Transverse colon (tissue), 4 donors: ENCODE results near the gene RASGRP2. TPM values are rescaled to one million over a fixed set of nuclear protein-coding genes. Genes with fewer than 3 reads are reported as not detected.

ENCODE experiments used
- DNase-seq: peaks from one replicate; pipeline ENCODE4 v3.0.0-alpha.2; 2019
- H3K27ac ChIP-seq, 4 donors: fragments of 200-600 bp; sonication (generic); 2 replicates each; pipeline ENCODE4 v1.5.1; 2016 to 2018; ENCODE audit warnings: inconsistent platforms in 4 of 4
- H3K27me3 ChIP-seq: fragments of 200-600 bp; sonication (generic); 2 replicates; pipeline ENCODE4 v1.5.1; 2017; ENCODE audit warnings: inconsistent platforms
- H3K36me3 ChIP-seq, 4 donors: fragments of 200-600 bp; sonication (generic); 2 replicates each; pipeline ENCODE4 v1.5.1; 2017 to 2019; ENCODE audit warnings: inconsistent platforms in 4 of 4
- H3K4me1 ChIP-seq, 4 donors: fragments of 200-600 bp; sonication (generic); 2 replicates each; pipeline ENCODE4 v1.5.1; 2017 to 2020; ENCODE audit warnings: inconsistent platforms in 4 of 4
- H3K4me3 ChIP-seq, 4 donors: fragments of 200-600 bp; sonication (generic); 1 replicate in 1 of 4; 2 replicates in 3 of 4; pipeline versions ENCODE4 v1.5.1 to v1.6.1; 2017 to 2019; ENCODE audit warnings: inconsistent platforms in 4 of 4
- H3K9me3 ChIP-seq, 2 donors: fragments of 200-600 bp; sonication (generic); 2 replicates each; pipeline ENCODE4 v1.5.1; 2017 to 2019; ENCODE audit warnings: inconsistent platforms in 2 of 2
- CTCF ChIP-seq, 5 experiments: fragments of 200-600 bp in 3 of 5; fragments of 450-650 bp in 2 of 5; sonication (generic) in 3 of 5; IDR thresholded peaks; 1 replicate in 2 of 5; 2 replicates in 3 of 5; pipeline ENCODE4 v1.5.1; 2016 to 2017; ENCODE audit warnings: antibody characterized with exemption in 5 of 5, inconsistent platforms in 3 of 5, mild to moderate bottlenecking in 2 of 5, moderate library complexity in 1 of 5
- EP300 ChIP-seq: sonication (generic); formaldehyde crosslinking; IDR thresholded peaks from one replicate; pipeline ENCODE4 v1.6.1; 2017; ENCODE audit warnings: antibody characterized with exemption, low read depth
- POLR2A ChIP-seq: fragments of 450-650 bp; IDR thresholded peaks from one replicate; pipeline ENCODE4 v1.6.1; 2016; ENCODE audit warnings: antibody characterized with exemption, mild to moderate bottlenecking, moderate library complexity
- POLR2AphosphoS5 ChIP-seq, 3 donors: sonication (generic); formaldehyde crosslinking; IDR thresholded peaks; one replicate each; pipeline ENCODE4 v1.6.1; 2016; ENCODE audit warnings: antibody characterized with exemption in 3 of 3
- WGBS, 2 donors: methylation state at CpG; one replicate each; pipeline ENCODE4 v1.1.5; 2018; ENCODE audit warnings: low coverage in 1 of 2; 5-methylcytosine and 5-hydroxymethylcytosine counted together
- in situ Hi-C, 4 donors: fragments of 200-750 bp; cut with MboI; loops; one replicate each; pipeline versions ENCODE4 v1.15.0 to v1.15.1; 2017; ENCODE audit warnings: low sequenced_read_pairs in 3 of 4, low pct_ligation_motif_present in 1 of 4, low pct_unique_long_range_greater_than_20kb in 1 of 4
- intact Hi-C: fragments of 100-400 bp; cut with DNase I; formaldehyde crosslinking; loops from one replicate; pipeline ENCODE4 v1.15.1; 2023; ENCODE audit warnings: low total_unique reads
- total RNA-seq, 4 donors: library from RNA; depleted of rRNA; stranded (reverse); fragments of >200 nt; gene quantifications; one replicate each; pipeline ENCODE4 v1.1.0, GENCODE V29; 2016

RASGRP2 gene
- total RNA-seq, 4 donors from 2014 or later: 12.1 to 24.3 (median 17.3) TPM

GRCh38 chr11:64747961-64748665, 4.2 kb upstream of the RASGRP2 start:
- WGBS, 2 donors: 76 to 84% methylated on average over 2 to 15 of the region's 15 CpGs
- no peak overlapping the region for H3K4me3 ChIP-seq
- no peak for DNase-seq
- TF ChIP-seq EP300 (no peak), CTCF (IDR thresholded peaks at IDR 0.05) (no peak), POLR2AphosphoS5 (IDR thresholded peaks at IDR 0.05) (no peak), POLR2A (no peak)
- no peaks in the 10 kb centered on the region for H3K9me3 ChIP-seq
- peak overlapping the region in 3 of 4 donors; percentile 4 to 85 (median 30) for H3K27ac ChIP-seq
- H3K36me3 ChIP-seq: no peaks in the 10 kb centered on the region
- in situ Hi-C loops (no loop called here), intact Hi-C loops (no loop called here)
- H3K27me3 ChIP-seq: peaks cover 29% of the 10 kb centered on the region
- H3K4me1 ChIP-seq: peaks cover 0 to 29% (median 19%) of the 10 kb centered on the region in 4 donors

GRCh38 chr11:64746486-64746885, 2.5 kb upstream of the RASGRP2 start:
- no peak for DNase-seq
- in situ Hi-C loops (no loop called here), intact Hi-C loops (no loop called here)
- Histone ChIP-seq H3K4me3 (no peak overlapping the region), H3K9me3 (no peaks in the 10 kb centered on the region), H3K27me3 (peaks cover 45% of the 10 kb centered on the region), H3K27ac (peak overlapping the region; percentile 85 to 95 (median 88)), H3K36me3 (no peaks in the 10 kb centered on the region), H3K4me1 (peaks cover 6 to 41% (median 34%) of the 10 kb centered on the region in 4 donors)
- TF ChIP-seq POLR2AphosphoS5 (IDR thresholded peaks at IDR 0.05) (no peak), EP300 (no peak), CTCF (IDR thresholded peaks at IDR 0.05) (no peak), POLR2A (no peak)
- WGBS, 2 donors: 20 to 84% methylated on average over 1 to 10 of the region's 10 CpGs

- DNase-seq: peak; percentile 77
- in situ Hi-C loops (no loop called here), intact Hi-C loops (no loop called here)
- H3K27ac ChIP-seq: peak overlapping the region; percentile 85 to 95 (median 88)
- TF ChIP-seq POLR2AphosphoS5 (IDR thresholded peaks at IDR 0.05) (peak; percentile 65 to 75 (median 69)), EP300 (no peak), POLR2A (peak; percentile 6)
- H3K4me1 ChIP-seq: peaks cover 6 to 41% (median 34%) of the 10 kb centered on the region in 4 donors
- no peaks in the 10 kb centered on the region for H3K9me3 ChIP-seq
- H3K4me3 ChIP-seq: peak overlapping the region; percentile 11 to 56 (median 46)
- 3% methylated on average over 6 to 34 of the region's 52 CpGs for WGBS, 2 donors
- peaks cover 53% of the 10 kb centered on the region for H3K27me3 ChIP-seq
- H3K36me3 ChIP-seq: no peaks in the 10 kb centered on the region
Measured at GRCh38 chr11:64745521-64746328, 1.8 kb upstream of the RASGRP2 start.

- Histone ChIP-seq H3K9me3 (no peaks in the 10 kb centered on the region), H3K4me3 (peak overlapping the region; percentile 11 to 56 (median 46)), H3K4me1 (peaks cover 6 to 41% (median 34%) of the 10 kb centered on the region in 4 donors), H3K27ac (peak overlapping the region; percentile 85 to 95 (median 88)), H3K27me3 (peaks cover 57% of the 10 kb centered on the region), H3K36me3 (no peaks in the 10 kb centered on the region)
- TF ChIP-seq CTCF (IDR thresholded peaks at IDR 0.05): no peak
- peak; percentile 40 for TF ChIP-seq POLR2A
- WGBS, 2 donors: 0 to 2% methylated on average over 7 to 18 of the region's 20 CpGs
- in situ Hi-C loops (no loop called here), intact Hi-C loops (no loop called here)
- peak; percentile 81 for DNase-seq
Measured at GRCh38 chr11:64745189-64745520, 1.2 kb upstream of the RASGRP2 start.
